H9 (cell line): ENCODE results near the gene HADH. TPM values are rescaled to one million over a fixed set of nuclear protein-coding genes. Genes with fewer than 3 reads are reported as not detected.

ENCODE experiments used
- DNase-seq: peaks from one replicate; pipeline ENCODE4 v3.0.0-alpha.2; 2017
- H2AFZ ChIP-seq: one replicate; pipeline ENCODE4 v1.6.1; 2013; ENCODE audit warnings: mild to moderate bottlenecking, low read length, control low read depth, moderate library complexity
- H2AK5ac ChIP-seq: 2 replicates; pipeline ENCODE4 v1.6.1; 2013; ENCODE audit warnings: low read length, control low read depth, mixed read lengths; ENCODE audit not compliant: insufficient read length
- H2BK120ac ChIP-seq: one replicate; pipeline ENCODE4 v1.6.1; 2013; ENCODE audit warnings: low read depth, mild to moderate bottlenecking, low read length, control low read depth, inconsistent platforms; ENCODE audit not compliant: poor library complexity, severe bottlenecking
- H2BK12ac ChIP-seq: 2 replicates; pipeline ENCODE4 v1.6.1; 2013; ENCODE audit warnings: low read length, control low read depth, mixed read lengths, low read depth; ENCODE audit not compliant: insufficient read length
- H2BK15ac ChIP-seq: 2 replicates; pipeline ENCODE4 v1.6.1; 2013; ENCODE audit warnings: low read depth, low read length, control low read depth
- H2BK20ac ChIP-seq: one replicate; pipeline ENCODE4 v1.6.1; 2013; ENCODE audit warnings: low read depth, mild to moderate bottlenecking, low read length, control low read depth, inconsistent platforms; ENCODE audit not compliant: poor library complexity, severe bottlenecking
- H2BK5ac ChIP-seq: 2 replicates; pipeline ENCODE4 v1.6.1; 2013; ENCODE audit warnings: low read length, control low read depth, mixed read lengths; ENCODE audit not compliant: insufficient read length
- H3K14ac ChIP-seq: 2 replicates; pipeline ENCODE4 v1.6.1; 2013; ENCODE audit warnings: low read length, control low read depth; ENCODE audit not compliant: insufficient read depth
- H3K18ac ChIP-seq: 2 replicates; pipeline ENCODE4 v1.6.1; 2013; ENCODE audit warnings: low read depth, mild to moderate bottlenecking, mixed read lengths, low read length, control low read depth; ENCODE audit not compliant: insufficient read length
- H3K23ac ChIP-seq: 2 replicates; pipeline ENCODE4 v1.6.1; 2013; ENCODE audit warnings: low read length, control low read depth, mixed read lengths, low read depth; ENCODE audit not compliant: insufficient read length
- H3K23me2 ChIP-seq: 2 replicates; pipeline ENCODE4 v1.6.1; 2013; ENCODE audit warnings: low read depth, mild to moderate bottlenecking, mixed read lengths, low read length, control low read depth; ENCODE audit not compliant: insufficient read length, poor library complexity, severe bottlenecking
- H3K27ac ChIP-seq: 2 replicates; pipeline ENCODE4 v1.5.1; 2013; ENCODE audit warnings: low read length, control low read depth, mixed read lengths, low read depth; ENCODE audit not compliant: insufficient read length
- H3K27me3 ChIP-seq: 2 replicates; pipeline ENCODE4 v1.6.1; 2013; ENCODE audit warnings: low read length, control low read depth, inconsistent platforms; ENCODE audit not compliant: insufficient read depth
- H3K4ac ChIP-seq: 2 replicates; pipeline ENCODE4 v1.6.1; 2013; ENCODE audit warnings: low read depth, mild to moderate bottlenecking, control low read depth, inconsistent platforms, low read length, moderate library complexity
- H3K4me1 ChIP-seq: 2 replicates; pipeline ENCODE4 v1.6.1; 2013; ENCODE audit warnings: low read length, control low read depth, inconsistent platforms; ENCODE audit not compliant: insufficient read depth
- H3K4me2 ChIP-seq: 2 replicates; pipeline ENCODE4 v1.6.1; 2013; ENCODE audit warnings: low read length, control low read depth, mixed read lengths; ENCODE audit not compliant: insufficient read length, insufficient read depth
- H3K56ac ChIP-seq: 2 replicates; pipeline ENCODE4 v1.6.1; 2013; ENCODE audit warnings: low read depth, mild to moderate bottlenecking, mixed read lengths, low read length, control low read depth; ENCODE audit not compliant: insufficient read length
- H3K79me1 ChIP-seq: 2 replicates; pipeline ENCODE4 v1.6.1; 2013; ENCODE audit warnings: low read depth, mild to moderate bottlenecking, moderate library complexity, low read length, control low read depth, inconsistent platforms; ENCODE audit not compliant: insufficient read depth, poor library complexity, severe bottlenecking
- H3K79me2 ChIP-seq: 2 replicates; pipeline ENCODE4 v1.6.1; 2013; ENCODE audit warnings: low read length, control low read depth, inconsistent platforms; ENCODE audit not compliant: insufficient read depth
- H3K9ac ChIP-seq: 2 replicates; pipeline ENCODE4 v1.6.1; 2013; ENCODE audit warnings: low read length, control low read depth, mixed read lengths; ENCODE audit not compliant: insufficient read length; ENCODE audit errors: extremely low read depth
- H3K9me3 ChIP-seq: one replicate; pipeline ENCODE4 v1.6.1; 2013; ENCODE audit warnings: low read depth, low read length, inconsistent platforms; ENCODE audit not compliant: control insufficient read depth
- H3T11ph ChIP-seq: one replicate; pipeline ENCODE4 v1.6.1; 2013; ENCODE audit warnings: mild to moderate bottlenecking, low read length, control low read depth, inconsistent platforms
- H4K20me1 ChIP-seq: one replicate; pipeline ENCODE4 v1.6.1; 2013; ENCODE audit not compliant: control insufficient read depth, insufficient read length, insufficient read depth
- H4K5ac ChIP-seq: 2 replicates; pipeline ENCODE4 v1.6.1; 2013; ENCODE audit warnings: low read depth, mild to moderate bottlenecking, mixed read lengths, low read length, control low read depth; ENCODE audit not compliant: insufficient read length
- H4K8ac ChIP-seq: replicated peaks from 2 replicates; pipeline ENCODE4 v1.6.1; 2013; ENCODE audit warnings: low read length, control low read depth, mixed read lengths, low read depth; ENCODE audit not compliant: insufficient read length
- H4K91ac ChIP-seq: 2 replicates; pipeline ENCODE4 v1.6.1; 2013; ENCODE audit warnings: low read depth, mild to moderate bottlenecking, moderate library complexity, mixed read lengths, low read length, control low read depth; ENCODE audit not compliant: insufficient read length
- H3K27ac Mint-ChIP-seq, 3 experiments: 2 replicates in 2 of 3; 3 replicates in 1 of 3; pipeline ENCODE4 v1.8.0; 2020 to 2021; ENCODE audit warnings: mixed read lengths in 3 of 3, mild to moderate bottlenecking in 1 of 3, moderate library complexity in 1 of 3
- H3K27me3 Mint-ChIP-seq: 2 replicates; pipeline ENCODE4 v1.8.0; 2021; ENCODE audit warnings: low read depth, mild to moderate bottlenecking, moderate library complexity, mixed read lengths
- H3K36me3 Mint-ChIP-seq, 3 experiments: 2 replicates in 2 of 3; 3 replicates in 1 of 3; pipeline ENCODE4 v1.8.0; 2020 to 2021; ENCODE audit warnings: low read depth in 3 of 3, mixed read lengths in 3 of 3; ENCODE audit not compliant: insufficient read depth in 1 of 3
- H3K4me1 Mint-ChIP-seq, 2 experiments: 2 replicates each; pipeline ENCODE4 v1.8.0; 2020; ENCODE audit warnings: mixed read lengths in 2 of 2
- H3K4me3 Mint-ChIP-seq, 2 experiments: 2 replicates in 1 of 2; 3 replicates in 1 of 2; pipeline ENCODE4 v1.8.0; 2020 to 2021; ENCODE audit warnings: mild to moderate bottlenecking in 2 of 2, mixed read lengths in 2 of 2, moderate library complexity in 1 of 2
- H3K9me3 Mint-ChIP-seq, 2 experiments: 2 replicates in 1 of 2; 3 replicates in 1 of 2; pipeline ENCODE4 v1.8.0; 2020; ENCODE audit warnings: mild to moderate bottlenecking in 2 of 2, mixed read lengths in 2 of 2, moderate library complexity in 1 of 2
- CTCF ChIP-seq: fragments of 200-600 bp; sonication (generic); conservative IDR thresholded peaks from 3 replicates; pipeline ENCODE4 v1.8.0; 2021; ENCODE audit warnings: antibody characterized with exemption, mild to moderate bottlenecking
- WGBS: extraction: QIAGEN DNeasy Blood & Tissue Kit; methylation state at CpG from one replicate; pipeline ENCODE4 v1.1.7; 2013; ENCODE audit warnings: missing lambda C conversion rate, low lambda C conversion rate, mixed read lengths; ENCODE audit not compliant: insufficient read length; ENCODE audit errors: extremely low coverage; 5-methylcytosine and 5-hydroxymethylcytosine counted together
- total RNA-seq: library from RNA; stranded (reverse); gene quantifications from 2 replicates; pipeline ENCODE4 v1.2.1, GENCODE V29; 2021

Gene HADH
- total RNA-seq, 1 experiment from 2014 or later: 44.4 TPM

DNA sequence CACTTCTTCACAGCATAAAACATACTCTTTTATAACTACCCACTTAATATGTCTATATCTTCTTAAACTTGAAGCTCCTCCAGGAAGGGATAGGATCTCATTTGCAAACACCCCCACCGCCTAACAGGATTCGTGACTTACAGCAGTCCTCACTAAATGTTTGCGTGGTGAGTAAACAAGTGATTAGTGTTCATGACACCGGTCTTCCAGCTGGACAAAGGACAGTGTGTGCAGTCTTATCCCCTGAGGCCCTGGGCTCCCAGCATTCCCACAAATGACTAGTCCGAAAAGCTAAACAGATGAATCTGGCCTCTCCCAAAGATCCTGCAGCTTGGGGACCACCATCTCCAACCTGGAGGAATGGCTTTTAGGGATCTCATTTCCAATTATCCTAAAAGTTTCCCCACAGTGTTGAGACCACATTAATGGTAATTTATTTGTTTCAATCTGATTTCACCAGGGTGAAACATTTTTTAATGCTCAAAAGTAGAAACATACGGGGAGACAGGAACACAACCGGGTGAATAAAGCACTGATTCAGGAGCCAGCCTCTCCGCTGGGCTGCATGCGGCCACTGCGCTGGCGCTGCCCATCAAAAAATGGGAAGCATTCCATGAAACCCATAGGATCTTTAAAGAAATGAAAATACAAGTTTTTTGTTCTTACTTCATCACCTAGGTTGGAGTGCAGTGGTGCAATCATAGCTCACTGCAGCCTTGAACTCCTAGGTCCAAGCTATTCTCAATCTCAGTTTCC is 69.2 kb downstream of the HADH start:
- no CpG with 5 or more reads among the region's 11 CpGs for WGBS
- Histone ChIP-seq H2BK120ac (no peak overlapping the region), H2BK12ac (no peak overlapping the region), H3K27me3 (no peaks in the 10 kb centered on the region), H3K4ac (no peak overlapping the region), H3K4me2 (no peak overlapping the region), H3K79me1 (no peaks in the 10 kb centered on the region), H4K20me1 (no peaks in the 10 kb centered on the region), H2AK5ac (no peak overlapping the region), H3K23me2 (no peaks in the 10 kb centered on the region), H4K91ac (no peak overlapping the region), H4K8ac (no peak overlapping the region), H3K4me1 (no peaks in the 10 kb centered on the region; the same call in 1 of the 2 replicates), H3K9ac (no peak overlapping the region), H2BK15ac (no peak overlapping the region), H3K14ac (no peak overlapping the region), H4K5ac (no peak overlapping the region), H3K18ac (no peak overlapping the region), H2BK20ac (no peak overlapping the region), H3K79me2 (no peaks in the 10 kb centered on the region), H3T11ph (no peak overlapping the region), H3K27ac (no peak overlapping the region), H2AFZ (no peak overlapping the region), H3K9me3 (no peaks in the 10 kb centered on the region), H3K56ac (no peak overlapping the region), H2BK5ac (no peak overlapping the region), H3K23ac (no peak overlapping the region)
- Mint-ChIP-seq H3K4me3 (no peak overlapping the region), H3K9me3 (no peaks in the 10 kb centered on the region), H3K27ac (no peak overlapping the region; a peak in 1 of 7 replicates), H3K27me3 (peaks cover 4% of the 10 kb centered on the region), H3K36me3 (no peaks in the 10 kb centered on the region), H3K4me1 (peaks cover 0 to 10% of the 10 kb centered on the region in 2 experiments; a peak in 2 of 4 replicates)
- DNase-seq: no peak
- TF ChIP-seq CTCF: no peak
